Measurements from ENCODE around the gene JAKMIP1. TPM values are rescaled to one million over a fixed set of nuclear protein-coding genes. Genes with fewer than 3 reads are reported as not detected.

JAKMIP1 gene
- total RNA-seq, 4 donors from 2014 or later = 0.39 to 4.5 (median 1.9) TPM; not detected in 1

- Histone ChIP-seq H3K27me3 (peaks cover 19% of the 10 kb centered on the region), H3K4me1 (no peaks in the 10 kb centered on the region), H3K27ac (no peak overlapping the region), H3K4me3 (no peak overlapping the region), H3K36me3 (no peaks in the 10 kb centered on the region), H3K9me3 (no peaks in the 10 kb centered on the region)
- no peak for TF ChIP-seq POLR2AphosphoS5 (IDR thresholded peaks at IDR 0.05)
- no peak for TF ChIP-seq EP300 (IDR thresholded peaks at IDR 0.05)
- no peak for TF ChIP-seq POLR2A (IDR thresholded peaks at IDR 0.05)
- TF ChIP-seq, protein P1, sequence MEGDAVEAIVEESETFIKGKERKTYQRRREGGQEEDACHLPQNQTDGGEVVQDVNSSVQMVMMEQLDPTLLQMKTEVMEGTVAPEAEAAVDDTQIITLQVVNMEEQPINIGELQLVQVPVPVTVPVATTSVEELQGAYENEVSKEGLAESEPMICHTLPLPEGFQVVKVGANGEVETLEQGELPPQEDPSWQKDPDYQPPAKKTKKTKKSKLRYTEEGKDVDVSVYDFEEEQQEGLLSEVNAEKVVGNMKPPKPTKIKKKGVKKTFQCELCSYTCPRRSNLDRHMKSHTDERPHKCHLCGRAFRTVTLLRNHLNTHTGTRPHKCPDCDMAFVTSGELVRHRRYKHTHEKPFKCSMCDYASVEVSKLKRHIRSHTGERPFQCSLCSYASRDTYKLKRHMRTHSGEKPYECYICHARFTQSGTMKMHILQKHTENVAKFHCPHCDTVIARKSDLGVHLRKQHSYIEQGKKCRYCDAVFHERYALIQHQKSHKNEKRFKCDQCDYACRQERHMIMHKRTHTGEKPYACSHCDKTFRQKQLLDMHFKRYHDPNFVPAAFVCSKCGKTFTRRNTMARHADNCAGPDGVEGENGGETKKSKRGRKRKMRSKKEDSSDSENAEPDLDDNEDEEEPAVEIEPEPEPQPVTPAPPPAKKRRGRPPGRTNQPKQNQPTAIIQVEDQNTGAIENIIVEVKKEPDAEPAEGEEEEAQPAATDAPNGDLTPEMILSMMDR (IDR thresholded peaks at IDR 0.05) = no peak
- no peak for ATAC-seq
- WGBS, 2 donors (ENCODE audit: low coverage in 1 of 2) = 100% methylated on average over 1 of the region's 12 CpGs; no CpG with 5 or more reads in 1 of the 2 donors
Observed at GRCh38 chr4:6079965-6080364, 120.4 kb downstream of the JAKMIP1 start.

GRCh38 chr4:6078560-6078959, 121.8 kb downstream of the JAKMIP1 start:
- TF ChIP-seq POLR2A (IDR thresholded peaks at IDR 0.05) = no peak
- TF ChIP-seq POLR2AphosphoS5 (IDR thresholded peaks at IDR 0.05) = no peak
- TF ChIP-seq, protein P1 (IDR thresholded peaks at IDR 0.05) = no peak
- Histone ChIP-seq H3K9me3 (no peaks in the 10 kb centered on the region), H3K36me3 (no peaks in the 10 kb centered on the region), H3K27me3 (peaks cover 22% of the 10 kb centered on the region), H3K27ac (no peak overlapping the region), H3K4me1 (no peaks in the 10 kb centered on the region), H3K4me3 (no peak overlapping the region)
- no peak for ATAC-seq
- 40 to 68% methylated on average over 2 to 6 of the region's 7 CpGs for WGBS, 2 donors (ENCODE audit: low coverage in 1 of 2)

GRCh38 chr4:6076391-6076790, 124.0 kb downstream of the JAKMIP1 start:
- no peak overlapping the region for H3K27ac ChIP-seq
- WGBS, 2 donors (ENCODE audit: low coverage in 1 of 2) = 44 to 50% methylated on average over 1 of the region's 1 CpG

DNA sequence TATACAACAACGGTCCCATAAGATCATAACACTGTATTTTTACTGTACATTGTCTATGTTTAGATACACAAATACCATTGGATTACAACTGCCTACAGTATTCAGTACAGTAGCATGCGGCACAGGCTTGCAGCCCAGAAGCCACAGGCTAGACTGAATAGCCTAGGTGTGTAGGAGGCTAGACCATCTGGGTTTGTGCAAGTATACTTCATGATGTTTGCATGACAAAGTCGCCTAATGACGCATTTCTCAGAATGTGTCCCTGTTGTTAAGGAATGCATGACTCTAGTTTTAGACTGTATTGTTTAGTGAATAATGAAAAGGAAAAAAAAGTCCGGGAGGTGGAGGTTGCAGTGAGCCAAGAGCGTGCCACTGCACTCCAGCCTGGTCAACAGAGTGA, 125.6 kb downstream of the JAKMIP1 start:
- Histone ChIP-seq H3K9me3 (no peaks in the 10 kb centered on the region), H3K27ac (no peak overlapping the region)
- 79 to 85% methylated on average over 4 to 6 of the region's 6 CpGs for WGBS, 2 donors (ENCODE audit: low coverage in 1 of 2)

More at GRCh38 chr4:6076391-6076790, 124.0 kb downstream of the JAKMIP1 start:
- H3K4me1 ChIP-seq = no peaks in the 10 kb centered on the region
- H3K27me3 ChIP-seq = peaks cover 24% of the 10 kb centered on the region
- no peak overlapping the region for H3K4me3 ChIP-seq
- no peaks in the 10 kb centered on the region for H3K36me3 ChIP-seq
- TF ChIP-seq POLR2A (IDR thresholded peaks at IDR 0.05) (no peak), EP300 (IDR thresholded peaks at IDR 0.05) (no peak)
- no peaks in the 10 kb centered on the region for H3K9me3 ChIP-seq
- no peak for ATAC-seq

GRCh38 chr4:6071959-6072720, 128.2 kb downstream of the JAKMIP1 start:
- no peak for ATAC-seq
- 20 to 34% methylated on average over 1 to 3 of the region's 8 CpGs for WGBS, 2 donors (ENCODE audit: low coverage in 1 of 2)
- H3K27ac ChIP-seq = no peak overlapping the region
- peaks cover 49% of the 10 kb centered on the region for H3K27me3 ChIP-seq
- TF ChIP-seq, protein P1 (IDR thresholded peaks at IDR 0.05) = no peak
- TF ChIP-seq POLR2AphosphoS5 (IDR thresholded peaks at IDR 0.05) = no peak
- TF ChIP-seq EP300 (IDR thresholded peaks at IDR 0.05) = no peak
- no peak for TF ChIP-seq POLR2A (IDR thresholded peaks at IDR 0.05)
- no peaks in the 10 kb centered on the region for H3K36me3 ChIP-seq
- H3K4me1 ChIP-seq = no peaks in the 10 kb centered on the region
- H3K9me3 ChIP-seq = no peaks in the 10 kb centered on the region
- H3K4me3 ChIP-seq = no peak overlapping the region

More for the DNA sequence above, 125.6 kb downstream of the JAKMIP1 start:
- no peak overlapping the region for H3K4me3 ChIP-seq
- H3K27me3 ChIP-seq = peaks cover 27% of the 10 kb centered on the region
- no peak for TF ChIP-seq EP300 (IDR thresholded peaks at IDR 0.05)
- TF ChIP-seq, protein P1 (IDR thresholded peaks at IDR 0.05) = no peak
- TF ChIP-seq POLR2A (IDR thresholded peaks at IDR 0.05) = no peak
- no peaks in the 10 kb centered on the region for H3K4me1 ChIP-seq
- no peaks in the 10 kb centered on the region for H3K36me3 ChIP-seq
- ATAC-seq = no peak
